Pancreas (tissue), 10 donors: ENCODE results near the gene PADI3. TPM values are rescaled to one million over a fixed set of nuclear protein-coding genes. Genes with fewer than 3 reads are reported as not detected.
A peak's percentile ranks its signal among the peaks of the same experiment; 100 is the strongest.
"Not testable (repeated sequence)": the region's sequence is repeated elsewhere in the genome, so short reads cannot be mapped to it uniquely, and the experiment has no call there.

Experiments used
- ATAC-seq, 4 donors: fragments of 200-7000 bp; cut with Tn5 transposase; one replicate each; pipeline versions ENCODE4 v1.8.0 to v1.9.1; 2020; ENCODE audit warnings: mild to moderate bottlenecking in 4 of 4, moderate library complexity in 4 of 4
- DNase-seq, 6 donors: peaks; one replicate each; pipeline ENCODE4 v3.0.0-alpha.2; 2020
- FAIRE-seq: peaks from 2 replicates; lab custom pipeline; 2012; peaks lifted over from hg19 to GRCh38; lab: Jason Lieb, UNC
- H3K27ac ChIP-seq, 4 donors: fragments of 200-600 bp; sonication (generic); 1 replicate in 3 of 4; 2 replicates in 1 of 4; pipeline versions ENCODE4 v1.5.0 to v1.8.0; 2020
- H3K27me3 ChIP-seq, 4 donors: fragments of 200-600 bp; one replicate each; pipeline ENCODE4 v1.8.0; 2021
- H3K36me3 ChIP-seq, 3 donors: fragments of 200-600 bp; sonication (generic) in 1 of 3; one replicate each; pipeline versions ENCODE4 v1.5.0 to v1.8.0; 2020 to 2021
- H3K4me1 ChIP-seq, 3 donors: fragments of 200-600 bp; one replicate each; pipeline ENCODE4 v1.8.0; 2021
- H3K4me3 ChIP-seq, 4 donors: fragments of 200-600 bp; sonication (generic) in 2 of 4; one replicate each; pipeline versions ENCODE4 v1.5.0 to v1.8.0; 2020 to 2021
- H3K9me3 ChIP-seq, 4 donors: fragments of 200-600 bp; one replicate each; pipeline ENCODE4 v1.8.0; 2021
- whole genome bisulfite sequencing, 2 donors: extraction: QIAGEN DNeasy Blood & Tissue Kit; methylation state at CpG; one replicate each; pipeline ENCODE4 v1.1.7; 2013; 5-methylcytosine and 5-hydroxymethylcytosine counted together
- intact Hi-C, 3 donors: fragments of 100-400 bp; cut with DNase I; formaldehyde crosslinking; loops; one replicate each; pipeline versions ENCODE4 v1.11.1 to v1.14.2; 2022
- polyA plus RNA-seq, 2 donors: library from polyadenylated mRNA; stranded (reverse); fragments of 200-250 nt; gene quantifications; one replicate each; pipeline ENCODE4 v1.2.3, GENCODE V29; 2013
- total RNA-seq, 6 donors: library from RNA; stranded (reverse); fragmentation: NEBNext Ultra II Directional in 4 of 6; extraction: Animal tissue kit (Norgen Biotek cat#: 25700) in 4 of 6; gene quantifications; one replicate each; pipeline versions ENCODE4 v1.2.1 to v1.2.4, GENCODE V29; 2021 to 2023
- TF ChIP-seq, protein P1 (sequence below), 4 donors: fragments of 200-600 bp; sonication (generic) in 3 of 4; IDR thresholded peaks; one replicate each; pipeline versions ENCODE4 v1.5.0 to v1.8.0; 2021; ENCODE audit warnings: antibody characterized with exemption in 4 of 4
- donor health status: healthy with polysubstance abuse.
- donor health status: DM: no; HTN: no; CAD: no; lungs with moderate emphysema.
- donor health status: DM: no; HTN: no; CAD: no.
- donor health status: control.
- donor health status: control.
- donor health status: Bipolar disorder and iron deficiency.
- donor health status: DM: yes; HTN: yes; CAD: no.
- donor health status: DM: no; HTN: no; CAD: no.
- donor health status: DM: no; HTN: no; CAD: no.
- donor health status: DM: yes; HTN: yes; CAD: no.

PADI3 gene
- total and polyA plus RNA-seq, 8 donors: not detected

GRCh38 chr1:17316704-17317103 is 67.8 kb downstream of the PADI3 start:
- H3K4me1 ChIP-seq: no peaks in the 10 kb centered on the region
- FAIRE-seq (no peak), ATAC-seq (no peak), DNase-seq (no peak)
- H3K27ac ChIP-seq: no peak overlapping the region
- H3K27me3 ChIP-seq: no peaks in the 10 kb centered on the region
- H3K36me3 ChIP-seq: no peaks in the 10 kb centered on the region
- TF ChIP-seq, protein P1, sequence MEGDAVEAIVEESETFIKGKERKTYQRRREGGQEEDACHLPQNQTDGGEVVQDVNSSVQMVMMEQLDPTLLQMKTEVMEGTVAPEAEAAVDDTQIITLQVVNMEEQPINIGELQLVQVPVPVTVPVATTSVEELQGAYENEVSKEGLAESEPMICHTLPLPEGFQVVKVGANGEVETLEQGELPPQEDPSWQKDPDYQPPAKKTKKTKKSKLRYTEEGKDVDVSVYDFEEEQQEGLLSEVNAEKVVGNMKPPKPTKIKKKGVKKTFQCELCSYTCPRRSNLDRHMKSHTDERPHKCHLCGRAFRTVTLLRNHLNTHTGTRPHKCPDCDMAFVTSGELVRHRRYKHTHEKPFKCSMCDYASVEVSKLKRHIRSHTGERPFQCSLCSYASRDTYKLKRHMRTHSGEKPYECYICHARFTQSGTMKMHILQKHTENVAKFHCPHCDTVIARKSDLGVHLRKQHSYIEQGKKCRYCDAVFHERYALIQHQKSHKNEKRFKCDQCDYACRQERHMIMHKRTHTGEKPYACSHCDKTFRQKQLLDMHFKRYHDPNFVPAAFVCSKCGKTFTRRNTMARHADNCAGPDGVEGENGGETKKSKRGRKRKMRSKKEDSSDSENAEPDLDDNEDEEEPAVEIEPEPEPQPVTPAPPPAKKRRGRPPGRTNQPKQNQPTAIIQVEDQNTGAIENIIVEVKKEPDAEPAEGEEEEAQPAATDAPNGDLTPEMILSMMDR (IDR thresholded peaks at IDR 0.05): no peak
- intact Hi-C loops: no loop called here
- no peaks in the 10 kb centered on the region for H3K9me3 ChIP-seq
- no peak overlapping the region for H3K4me3 ChIP-seq
- WGBS, 2 donors: 74 to 83% methylated on average over 9 of the region's 9 CpGs

GRCh38 chr1:17318262-17318661 is 69.4 kb downstream of the PADI3 start:
- TF ChIP-seq, protein P1 (IDR thresholded peaks at IDR 0.05): no peak
- H3K4me3 ChIP-seq: no peak overlapping the region
- H3K27ac ChIP-seq: no peak overlapping the region
- no peak for DNase-seq
- intact Hi-C loops: no loop called here
- H3K36me3 ChIP-seq: no peaks in the 10 kb centered on the region
- FAIRE-seq: no peak
- no peak for ATAC-seq
- no peaks in the 10 kb centered on the region for H3K27me3 ChIP-seq
- no peaks in the 10 kb centered on the region for H3K9me3 ChIP-seq
- WGBS, 2 donors: 27% methylated on average over 6 of the region's 6 CpGs
- H3K4me1 ChIP-seq: no peaks in the 10 kb centered on the region

GRCh38 chr1:17319561-17320350 is 70.9 kb downstream of the PADI3 start:
- Histone ChIP-seq H3K9me3 (no peaks in the 10 kb centered on the region), H3K27ac (no peak overlapping the region), H3K4me3 (no peak overlapping the region), H3K4me1 (no peaks in the 10 kb centered on the region), H3K36me3 (no peaks in the 10 kb centered on the region), H3K27me3 (no peaks in the 10 kb centered on the region)
- no peak for DNase-seq
- ATAC-seq: no peak
- intact Hi-C loops: no loop called here
- TF ChIP-seq, protein P1 (IDR thresholded peaks at IDR 0.05): no peak
- no peak for FAIRE-seq
- WGBS, 2 donors: 82 to 89% methylated on average over 11 of the region's 11 CpGs

- WGBS, 2 donors: 67 to 69% methylated on average over 6 of the region's 6 CpGs
- intact Hi-C loops, DNase-seq, H3K4me1 ChIP-seq, H3K9me3 ChIP-seq, H3K4me3 ChIP-seq, H3K36me3 ChIP-seq, H3K27me3 ChIP-seq, ATAC-seq, H3K27ac ChIP-seq: not testable (repeated sequence)
- peak; percentile 70 for FAIRE-seq
These were observed 73.0 kb downstream of the PADI3 start for GRCh38 chr1:17321857-17322390.

- ATAC-seq: no peak
- intact Hi-C loops: no loop called here
- TF ChIP-seq, protein P1 (IDR thresholded peaks at IDR 0.05): no peak
- FAIRE-seq: peak; percentile 93
- H3K36me3 ChIP-seq: no peaks in the 10 kb centered on the region
- H3K4me3 ChIP-seq: no peak overlapping the region
- WGBS, 2 donors: 68 to 75% methylated on average over 5 of the region's 5 CpGs
- H3K9me3 ChIP-seq: no peaks in the 10 kb centered on the region
- H3K4me1 ChIP-seq: no peaks in the 10 kb centered on the region
- no peak for DNase-seq
- no peaks in the 10 kb centered on the region for H3K27me3 ChIP-seq
- H3K27ac ChIP-seq: no peak overlapping the region
These were observed 80.0 kb downstream of the PADI3 start for GRCh38 chr1:17328855-17329254.
